Neutrophil (primary cell): ENCODE data around the gene RAP1A.
A peak's percentile ranks its signal among the peaks of the same experiment; 100 is the strongest.

Source experiments
- H3K27ac ChIP-seq: fragments of 200-600 bp; sonication (generic); 2 replicates; pipeline ENCODE4 v1.5.1; 2016; ENCODE audit warnings: mild to moderate bottlenecking, moderate library complexity
- H3K27me3 ChIP-seq: fragments of 200-600 bp; sonication (generic); 2 replicates; pipeline ENCODE4 v1.6.0; 2016; ENCODE audit warnings: mild to moderate bottlenecking
- H3K36me3 ChIP-seq: fragments of 200-600 bp; sonication (generic); 2 replicates; pipeline ENCODE4 v1.5.1; 2017
- H3K4me1 ChIP-seq, 2 experiments: fragments of 200-600 bp in 1 of 2; sonication (generic) in 1 of 2; 1 replicate in 1 of 2; 2 replicates in 1 of 2; pipeline versions ENCODE4 v1.5.1 to v1.6.1; 2013 to 2016; ENCODE audit warnings: low read depth in 1 of 2, low read length in 1 of 2, mild to moderate bottlenecking in 1 of 2, moderate library complexity in 1 of 2; ENCODE audit not compliant: control insufficient read depth in 1 of 2, insufficient read depth in 1 of 2
- H3K4me3 ChIP-seq, 2 experiments: fragments of 200-600 bp in 1 of 2; sonication (generic) in 1 of 2; 1 replicate in 1 of 2; 2 replicates in 1 of 2; pipeline ENCODE4 v1.5.1; 2013 to 2016; ENCODE audit warnings: low read depth in 1 of 2, low read length in 1 of 2, mild to moderate bottlenecking in 1 of 2, moderate library complexity in 1 of 2
- H3K9me3 ChIP-seq: fragments of 200-600 bp; sonication (generic); 2 replicates; pipeline ENCODE4 v1.5.1; 2016
- TF ChIP-seq, protein P1 (sequence below): fragments of 200-600 bp; sonication (generic); IDR thresholded peaks from 2 replicates; pipeline ENCODE4 v1.5.1; 2016; ENCODE audit warnings: antibody characterized with exemption

The RAP1A gene

DNA sequence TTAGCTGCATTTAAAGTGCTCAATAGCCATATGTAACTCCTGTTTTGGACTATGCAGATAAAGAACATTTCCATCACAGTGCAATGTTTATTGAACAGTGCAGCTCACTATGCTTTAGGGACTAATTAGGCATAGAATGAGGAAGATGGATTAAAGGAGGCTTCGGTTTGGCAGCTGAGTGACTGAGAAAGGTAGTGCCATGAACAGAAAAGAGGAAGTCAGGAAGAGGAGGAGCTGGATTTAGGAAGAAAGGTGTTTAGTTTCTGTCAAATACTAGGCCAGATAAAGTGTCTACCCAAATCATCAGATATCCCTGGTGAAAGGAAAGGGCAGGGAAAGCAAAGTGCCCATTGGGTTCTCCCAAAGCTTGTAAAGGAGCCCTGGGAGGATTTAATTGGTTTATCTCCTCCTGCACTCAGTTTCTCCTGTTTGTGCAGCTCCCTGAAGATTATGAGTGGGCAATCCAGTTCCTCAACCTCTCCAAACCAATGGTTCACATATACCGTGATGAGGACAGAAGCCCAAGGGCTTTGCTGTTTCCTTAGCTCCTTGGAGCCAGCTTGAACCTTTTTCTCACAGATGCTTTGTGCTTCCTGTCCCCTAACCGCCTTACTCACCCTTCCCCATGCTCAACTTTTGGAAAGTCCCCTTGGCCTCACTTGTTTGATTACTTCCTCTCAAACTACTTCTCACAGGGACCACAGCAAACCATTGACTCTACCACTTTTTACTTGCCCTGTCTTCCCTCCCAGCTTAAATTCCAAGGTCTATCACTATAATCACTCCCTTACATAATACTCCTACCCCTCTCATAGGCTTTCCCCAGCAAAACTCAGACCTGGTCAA lies 3.5 kb upstream of the RAP1A start:
- H3K36me3 ChIP-seq: no peaks in the 10 kb centered on the region
- peaks cover 32 to 38% of the 10 kb centered on the region in 2 experiments for H3K4me1 ChIP-seq
- no peaks in the 10 kb centered on the region for H3K9me3 ChIP-seq
- TF ChIP-seq, protein P1, sequence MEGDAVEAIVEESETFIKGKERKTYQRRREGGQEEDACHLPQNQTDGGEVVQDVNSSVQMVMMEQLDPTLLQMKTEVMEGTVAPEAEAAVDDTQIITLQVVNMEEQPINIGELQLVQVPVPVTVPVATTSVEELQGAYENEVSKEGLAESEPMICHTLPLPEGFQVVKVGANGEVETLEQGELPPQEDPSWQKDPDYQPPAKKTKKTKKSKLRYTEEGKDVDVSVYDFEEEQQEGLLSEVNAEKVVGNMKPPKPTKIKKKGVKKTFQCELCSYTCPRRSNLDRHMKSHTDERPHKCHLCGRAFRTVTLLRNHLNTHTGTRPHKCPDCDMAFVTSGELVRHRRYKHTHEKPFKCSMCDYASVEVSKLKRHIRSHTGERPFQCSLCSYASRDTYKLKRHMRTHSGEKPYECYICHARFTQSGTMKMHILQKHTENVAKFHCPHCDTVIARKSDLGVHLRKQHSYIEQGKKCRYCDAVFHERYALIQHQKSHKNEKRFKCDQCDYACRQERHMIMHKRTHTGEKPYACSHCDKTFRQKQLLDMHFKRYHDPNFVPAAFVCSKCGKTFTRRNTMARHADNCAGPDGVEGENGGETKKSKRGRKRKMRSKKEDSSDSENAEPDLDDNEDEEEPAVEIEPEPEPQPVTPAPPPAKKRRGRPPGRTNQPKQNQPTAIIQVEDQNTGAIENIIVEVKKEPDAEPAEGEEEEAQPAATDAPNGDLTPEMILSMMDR: no peak
- H3K4me3 ChIP-seq: peak overlapping the region in 1 of 2 experiments; percentile 40
- peak overlapping the region; percentile 85 for H3K27ac ChIP-seq
- no peaks in the 10 kb centered on the region for H3K27me3 ChIP-seq

DNA sequence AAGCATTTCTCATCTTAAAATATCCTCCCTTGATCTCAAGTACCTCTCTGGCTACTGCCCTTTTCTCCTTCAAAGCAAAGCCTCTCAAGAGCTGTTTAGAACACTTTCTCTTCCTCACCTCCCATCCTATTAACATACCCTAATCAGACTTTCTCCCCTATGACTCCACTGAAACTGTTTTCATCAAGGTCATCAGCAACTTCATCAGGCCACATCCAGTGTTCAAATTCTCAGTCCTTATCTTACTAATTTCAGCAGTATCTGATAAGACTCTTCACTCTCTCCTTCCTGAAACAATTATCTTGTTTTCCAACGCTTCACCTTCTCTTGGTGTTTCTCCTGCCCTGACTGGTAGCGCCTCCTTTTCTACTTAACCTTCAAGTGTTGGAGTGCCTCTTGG lies 1.5 kb upstream of the RAP1A start:
- H3K4me1 ChIP-seq: peaks cover 51 to 58% of the 10 kb centered on the region in 2 experiments
- TF ChIP-seq, protein P1: no peak
- no peak overlapping the region for H3K4me3 ChIP-seq
- H3K27ac ChIP-seq: no peak overlapping the region
- no peaks in the 10 kb centered on the region for H3K36me3 ChIP-seq
- no peaks in the 10 kb centered on the region for H3K27me3 ChIP-seq
- no peaks in the 10 kb centered on the region for H3K9me3 ChIP-seq

GRCh38 chr1:111618961-111619634 lies 491 bp upstream of the RAP1A start:
- Histone ChIP-seq H3K4me3 (peak overlapping the region; percentile 89 to 92), H3K36me3 (no peaks in the 10 kb centered on the region), H3K4me1 (peaks cover 62 to 63% of the 10 kb centered on the region in 2 experiments), H3K27me3 (no peaks in the 10 kb centered on the region), H3K27ac (peak overlapping the region; percentile 96), H3K9me3 (no peaks in the 10 kb centered on the region)
- TF ChIP-seq, protein P1: no peak

DNA sequence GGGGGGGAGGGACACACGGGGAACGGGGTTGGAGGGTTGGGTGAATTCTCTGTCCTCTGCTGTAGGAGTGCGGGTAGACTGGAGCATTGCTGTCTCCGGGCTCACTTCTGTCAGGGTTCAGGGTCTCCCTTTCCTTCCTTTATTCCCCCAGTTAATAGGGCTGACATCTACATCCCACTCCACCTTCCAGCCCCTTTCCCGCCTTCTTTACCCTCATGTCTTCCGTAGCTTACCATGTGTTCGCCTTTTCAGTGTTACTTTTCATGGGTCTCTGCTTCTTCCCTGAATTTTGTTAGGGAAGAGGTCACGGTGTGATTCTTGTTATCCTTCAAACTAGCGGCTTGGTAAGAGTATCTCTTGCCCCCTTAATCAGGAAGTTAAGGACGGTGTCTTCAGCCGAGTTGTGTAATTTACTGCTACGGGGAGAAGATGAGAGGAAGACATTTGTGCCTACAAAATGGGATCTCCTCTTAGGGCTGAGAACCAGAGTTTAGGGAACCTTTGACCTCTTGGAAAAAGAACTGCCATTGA lies 917 bp downstream of the RAP1A start:
- H3K4me1 ChIP-seq: peaks cover 70 to 72% of the 10 kb centered on the region in 2 experiments
- peak overlapping the region; percentile 96 for H3K27ac ChIP-seq
- no peaks in the 10 kb centered on the region for H3K27me3 ChIP-seq

GRCh38 chr1:111621050-111621449 lies 1.5 kb downstream of the RAP1A start:
- no peaks in the 10 kb centered on the region for H3K36me3 ChIP-seq
- H3K9me3 ChIP-seq: no peaks in the 10 kb centered on the region
- TF ChIP-seq, protein P1: no peak
- peak overlapping the region; percentile 89 to 92 for H3K4me3 ChIP-seq
- H3K27ac ChIP-seq: peak overlapping the region; percentile 96
- peaks cover 70% of the 10 kb centered on the region in 2 experiments for H3K4me1 ChIP-seq
- H3K27me3 ChIP-seq: no peaks in the 10 kb centered on the region

More for the DNA sequence above, 917 bp downstream of the RAP1A start:
- H3K36me3 ChIP-seq: no peaks in the 10 kb centered on the region
- TF ChIP-seq, protein P1: no peak
- peak overlapping the region; percentile 89 to 92 for H3K4me3 ChIP-seq
- H3K9me3 ChIP-seq: no peaks in the 10 kb centered on the region
